HCT116 (cell line): ENCODE data around the gene KNDC1. TPM values are rescaled to one million over a fixed set of nuclear protein-coding genes. Genes with fewer than 3 reads are reported as not detected.

ENCODE experiments used
- ATAC-seq: fragments of 200-7000 bp; cut with Tn5 transposase; 2 replicates; pipeline ENCODE4 v1.9.1; 2020; ENCODE audit warnings: mild to moderate bottlenecking, moderate library complexity
- BruUV-seq: library from RNA; stranded (reverse); fragments of 400-500 nt; replicated peaks from 2 replicates; lab custom pipeline; 2021; lab: Mats Ljungman, UMichigan
- CTCF ChIA-PET: fragments of 300-600 bp; sonication (Branson Sonifier 250); formaldehyde crosslinking; loops from one replicate; lab custom pipeline; 2021; ENCODE audit warnings: antibody characterized with exemption; lab: Charles Lee
- POLR2A ChIA-PET: fragments of 300-600, 350-600 bp; sonication (Branson Sonifier 250); formaldehyde crosslinking; loops from one replicate; lab custom pipeline; 2021; ENCODE audit warnings: antibody characterized with exemption; lab: Charles Lee
- RAD21 ChIA-PET, 2 experiments: fragments of 300-600 bp; sonication (Branson Sonifier 250); formaldehyde crosslinking; loops; one replicate each; lab custom pipeline; 2023; ENCODE audit warnings: low total read pairs in 2 of 2; ENCODE audit not compliant: uncharacterized antibody in 2 of 2, unreplicated experiment in 2 of 2, low non-redundant PET in 1 of 2; lab: Charles Lee
- DNase-seq: peaks from one replicate; pipeline ENCODE4 v3.0.0-alpha.2; 2010; ENCODE audit warnings: low read depth, low spot score
- H2AFZ ChIP-seq: fragments of 200-600 bp; shearing (Covaris generic), sonication (generic); 2 replicates; pipeline ENCODE4 v1.6.1; 2017; ENCODE audit warnings: low read depth, mixed run types, mixed read lengths, antibody characterized with exemption, low read length; ENCODE audit not compliant: poor library complexity, severe bottlenecking
- H3K27ac ChIP-seq: 2 replicates; pipeline ENCODE4 v1.5.1; 2012; ENCODE audit warnings: low read depth, low read length
- H3K27me3 ChIP-seq: fragments of 200-600 bp; sonication (generic); 2 replicates; pipeline ENCODE4 v1.6.1; 2016; ENCODE audit warnings: mixed run types, low read length, mixed read lengths; ENCODE audit not compliant: insufficient read depth
- H3K36me3 ChIP-seq, 2 experiments: fragments of 200-500 bp in 1 of 2; fragments of 200-600 bp in 1 of 2; sonication (Bioruptor generic) in 1 of 2; sonication (generic) in 1 of 2; 2 replicates each; pipeline versions ENCODE4 v1.5.1 to v1.6.1; 2014 to 2016; ENCODE audit warnings: low read length in 2 of 2, inconsistent platforms in 1 of 2, mixed read lengths in 1 of 2, mixed run types in 1 of 2; ENCODE audit not compliant: insufficient read depth in 2 of 2, control insufficient read depth in 1 of 2
- H3K4me1 ChIP-seq, 2 experiments: fragments of 200-600 bp in 1 of 2; sonication (generic) in 1 of 2; 2 replicates each; pipeline versions ENCODE4 v1.5.1 to v1.6.1; 2012 to 2017; ENCODE audit warnings: low read length in 2 of 2, inconsistent platforms in 1 of 2, mild to moderate bottlenecking in 1 of 2, mixed read lengths in 1 of 2, mixed run types in 1 of 2, moderate library complexity in 1 of 2; ENCODE audit not compliant: insufficient read depth in 2 of 2, control insufficient read depth in 1 of 2
- H3K4me2 ChIP-seq: fragments of 200-600 bp; sonication (generic); 2 replicates; pipeline ENCODE4 v1.6.1; 2017; ENCODE audit warnings: mixed run types, low read length, mixed read lengths
- H3K4me3 ChIP-seq, 2 experiments: fragments of 200-600 bp in 1 of 2; sonication (generic) in 1 of 2; replicated peaks in 1 of 2; 2 replicates each; pipeline ENCODE4 v1.5.1; 2011 to 2016; ENCODE audit warnings: low read length in 2 of 2, control low read depth in 1 of 2, low read depth in 1 of 2, mild to moderate bottlenecking in 1 of 2, mixed read lengths in 1 of 2, mixed run types in 1 of 2
- H3K79me2 ChIP-seq: fragments of 200-600 bp; sonication (generic); 2 replicates; pipeline ENCODE4 v1.6.1; 2017; ENCODE audit warnings: mild to moderate bottlenecking, mixed run types, low read length, moderate library complexity, mixed read lengths; ENCODE audit not compliant: insufficient read depth
- H3K9ac ChIP-seq: fragments of 200-600 bp; sonication (generic); 2 replicates; pipeline ENCODE4 v1.6.1; 2016; ENCODE audit warnings: low read length, mixed read lengths
- H3K9me2 ChIP-seq: fragments of 200-600 bp; sonication (generic), shearing (Covaris generic); 2 replicates; pipeline ENCODE4 v1.6.1; 2017; ENCODE audit warnings: mixed run types, mild to moderate bottlenecking, moderate library complexity; ENCODE audit not compliant: insufficient read depth
- H3K9me3 ChIP-seq, 2 experiments: fragments of 200-500 bp in 1 of 2; fragments of 200-600 bp in 1 of 2; sonication (Bioruptor generic) in 1 of 2; sonication (generic) in 1 of 2; 2 replicates each; pipeline ENCODE4 v1.6.1; 2014 to 2017; ENCODE audit warnings: low read length in 2 of 2, mixed read lengths in 2 of 2, inconsistent platforms in 1 of 2, low read depth in 1 of 2, mild to moderate bottlenecking in 1 of 2, mixed run types in 1 of 2, moderate library complexity in 1 of 2; ENCODE audit not compliant: control insufficient read depth in 1 of 2, insufficient read depth in 1 of 2
- H4K20me1 ChIP-seq: fragments of 200-600 bp; sonication (generic), shearing (Covaris generic); 2 replicates; pipeline ENCODE4 v1.6.1; 2017; ENCODE audit warnings: mixed run types, mild to moderate bottlenecking, moderate library complexity; ENCODE audit not compliant: insufficient read depth
- CBX3 ChIP-seq: IDR thresholded peaks from 2 replicates; pipeline ENCODE4 v1.6.1; 2012; ENCODE audit warnings: low read depth
- EGR1 ChIP-seq: IDR thresholded peaks from 2 replicates; pipeline ENCODE4 v1.6.1; 2012; ENCODE audit warnings: low read depth
- ELF1 ChIP-seq: IDR thresholded peaks from 2 replicates; pipeline ENCODE4 v1.6.1; 2012; ENCODE audit warnings: low read depth, borderline replicate concordance
- EZH2 ChIP-seq: fragments of 200-600 bp; sonication (generic); IDR thresholded peaks from 2 replicates; pipeline ENCODE4 v1.6.1; 2017; ENCODE audit warnings: antibody characterized with exemption, mixed run types
- EZH2phosphoT487 ChIP-seq: fragments of 200-600 bp; IDR thresholded peaks from 2 replicates; pipeline ENCODE4 v1.6.1; 2018; ENCODE audit warnings: antibody characterized with exemption, borderline replicate concordance
- FOSL1 ChIP-seq: IDR thresholded peaks from 2 replicates; pipeline ENCODE4 v1.6.1; 2012; ENCODE audit warnings: low read depth
- JUND ChIP-seq: IDR thresholded peaks from 2 replicates; pipeline ENCODE4 v1.6.1; 2012
- RAD21 ChIP-seq: IDR thresholded peaks from 2 replicates; pipeline ENCODE4 v1.6.1; 2012; ENCODE audit warnings: low read depth, mild to moderate bottlenecking
- SIN3A ChIP-seq: IDR thresholded peaks from 2 replicates; pipeline ENCODE4 v1.6.1; 2012; ENCODE audit warnings: low read depth
- SP1 ChIP-seq: IDR thresholded peaks from 2 replicates; pipeline ENCODE4 v1.6.1; 2012; ENCODE audit warnings: low read depth
- ZNF274 ChIP-seq: fragments of 200-500 bp; sonication (Bioruptor generic); IDR thresholded peaks from 2 replicates; pipeline ENCODE4 v1.6.1; 2014; ENCODE audit warnings: mild to moderate bottlenecking, low read depth, low read length, inconsistent platforms
- intact Hi-C: fragments of 100-400 bp; cut with micrococcal nuclease; formaldehyde crosslinking; loops from 2 replicates; pipeline ENCODE4 v1.10.0; 2022
- total RNA-seq: library from RNA; stranded (reverse); gene quantifications from one replicate; pipeline ENCODE4 v1.2.1, GENCODE V29; 2021; ENCODE audit not compliant: unreplicated experiment
- TF ChIP-seq, protein P1 (sequence below): IDR thresholded peaks from 2 replicates; pipeline ENCODE4 v1.6.1; 2012
- TF ChIP-seq, protein P2 (sequence below), 3 experiments: fragments of 200-600 bp in 1 of 3; sonication (generic) in 1 of 3; IDR thresholded peaks in 2 of 3; conservative IDR thresholded peaks in 1 of 3; 2 replicates each; pipeline ENCODE4 v1.5.1; 2012 to 2017; ENCODE audit warnings: low read depth in 2 of 3, low read length in 2 of 3, antibody characterized with exemption in 1 of 3, borderline replicate concordance in 1 of 3, control low read depth in 1 of 3, mild to moderate bottlenecking in 1 of 3, mixed read lengths in 1 of 3, mixed run types in 1 of 3, moderate library complexity in 1 of 3; ENCODE audit not compliant: insufficient read depth in 1 of 3

Gene KNDC1
- total RNA-seq, 1 experiment from 2014 or later = 3.6 TPM

DNA sequence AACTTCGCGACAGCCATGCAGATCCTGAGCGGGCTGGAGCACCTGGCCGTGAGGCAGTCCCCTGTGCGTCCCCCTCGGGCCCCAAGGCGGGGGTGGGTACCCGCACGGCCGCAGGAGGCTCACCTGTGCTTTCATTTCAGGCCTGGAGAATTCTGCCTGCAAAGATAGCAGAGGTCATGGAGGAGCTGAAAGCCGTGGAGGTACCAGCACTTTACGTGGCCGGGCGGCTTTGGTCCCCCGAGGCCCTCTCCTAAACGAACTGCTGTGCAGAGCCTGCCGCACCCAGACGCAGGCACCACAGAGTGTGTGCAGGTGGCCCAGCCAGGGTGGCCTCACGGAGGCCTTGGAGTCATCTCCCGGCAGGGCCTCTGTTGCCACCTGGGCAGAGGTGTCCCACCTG, 58.9 kb downstream of the KNDC1 start:
- POLR2A ChIA-PET = no interaction called here
- Histone ChIP-seq H3K9me3 (no peaks in the 10 kb centered on the region), H3K4me1 (no peaks in the 10 kb centered on the region), H3K79me2 (no peaks in the 10 kb centered on the region), H3K36me3 (no peaks in the 10 kb centered on the region), H2AFZ (no peak overlapping the region), H4K20me1 (no peaks in the 10 kb centered on the region), H3K9me2 (no peaks in the 10 kb centered on the region), H3K27ac (no peak overlapping the region), H3K4me2 (no peak overlapping the region), H3K9ac (no peak overlapping the region), H3K4me3 (no peak overlapping the region), H3K27me3 (no peaks in the 10 kb centered on the region)
- BruUV-seq = no TSS peak
- intact Hi-C loops = no loop called here
- no peak for DNase-seq
- TF ChIP-seq JUND (no peak), EZH2 (no peak), EGR1 (no peak), ZNF274 (no peak), EZH2phosphoT487 (no peak), RAD21 (no peak), SIN3A (no peak), FOSL1 (no peak), CBX3 (no peak), ELF1 (no peak), SP1 (no peak)
- TF ChIP-seq, protein P1, sequence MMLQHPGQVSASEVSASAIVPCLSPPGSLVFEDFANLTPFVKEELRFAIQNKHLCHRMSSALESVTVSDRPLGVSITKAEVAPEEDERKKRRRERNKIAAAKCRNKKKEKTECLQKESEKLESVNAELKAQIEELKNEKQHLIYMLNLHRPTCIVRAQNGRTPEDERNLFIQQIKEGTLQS = no peak
- TF ChIP-seq, protein P2, sequence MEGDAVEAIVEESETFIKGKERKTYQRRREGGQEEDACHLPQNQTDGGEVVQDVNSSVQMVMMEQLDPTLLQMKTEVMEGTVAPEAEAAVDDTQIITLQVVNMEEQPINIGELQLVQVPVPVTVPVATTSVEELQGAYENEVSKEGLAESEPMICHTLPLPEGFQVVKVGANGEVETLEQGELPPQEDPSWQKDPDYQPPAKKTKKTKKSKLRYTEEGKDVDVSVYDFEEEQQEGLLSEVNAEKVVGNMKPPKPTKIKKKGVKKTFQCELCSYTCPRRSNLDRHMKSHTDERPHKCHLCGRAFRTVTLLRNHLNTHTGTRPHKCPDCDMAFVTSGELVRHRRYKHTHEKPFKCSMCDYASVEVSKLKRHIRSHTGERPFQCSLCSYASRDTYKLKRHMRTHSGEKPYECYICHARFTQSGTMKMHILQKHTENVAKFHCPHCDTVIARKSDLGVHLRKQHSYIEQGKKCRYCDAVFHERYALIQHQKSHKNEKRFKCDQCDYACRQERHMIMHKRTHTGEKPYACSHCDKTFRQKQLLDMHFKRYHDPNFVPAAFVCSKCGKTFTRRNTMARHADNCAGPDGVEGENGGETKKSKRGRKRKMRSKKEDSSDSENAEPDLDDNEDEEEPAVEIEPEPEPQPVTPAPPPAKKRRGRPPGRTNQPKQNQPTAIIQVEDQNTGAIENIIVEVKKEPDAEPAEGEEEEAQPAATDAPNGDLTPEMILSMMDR (IDR thresholded peaks at IDR 0.05 in 2 of 3, conservative IDR thresholded peaks at IDR 0.05 in 1 of 3; ENCODE audit: borderline replicate concordance in 1 of 3, insufficient read depth in 1 of 3, low read depth in 2 of 3, low read length in 2 of 3) = no peak
- CTCF ChIA-PET = no interaction called here
- RAD21 ChIA-PET = no interaction called here
- no peak for ATAC-seq
